Dermis microvascular lymphatic vessel endothelial cell (primary cell): ENCODE results near the gene CENPN. TPM values are rescaled to one million over a fixed set of nuclear protein-coding genes. Genes with fewer than 3 reads are reported as not detected.

Source experiments
- DNase-seq, 2 donors: peaks; one replicate each; pipeline versions ENCODE4 v3.0.0 to v3.0.0-alpha.2; 2010; ENCODE audit warnings: low read depth in 2 of 2
- total RNA-seq: library from RNA; depleted of rRNA; stranded (reverse); fragments of >200 nt; gene quantifications from 2 replicates; pipeline ENCODE4 v1.2.1, GENCODE V29; 2014

Gene CENPN
- total RNA-seq, 1 donor from 2014 or later = 45.1 TPM

GRCh38 chr16:81077076-81077940 lies 70.3 kb downstream of the CENPN start, which contains the start of gene C16orf46:
TSS of gene C16orf46 (minus strand) at chr16:81077238. CDS start at chr16:81063955, 13,283 bp downstream.
- peak; percentile 91 to 97 for DNase-seq

- DNase-seq = no peak
These were observed 73.2 kb downstream of the CENPN start for GRCh38 chr16:81080233-81080632.

- no peak for DNase-seq
These were observed 74.0 kb downstream of the CENPN start for GRCh38 chr16:81081014-81081413.

Other genes starting within 250 kb of the CENPN start
- 19.8 and 30.8 TPM in 2 replicates for gene CDYL2, start 202.6 kb upstream of the CENPN start, total RNA-seq
- gene CMC2, start 329 bp upstream of the CENPN start, total RNA-seq = 32.7 and 34.5 TPM in 2 replicates
- 22.7 and 34.0 TPM in 2 replicates for gene ATMIN, start 28.6 kb downstream of the CENPN start, total RNA-seq
- gene C16orf46, start 70.0 kb downstream of the CENPN start, total RNA-seq = 0.26 and 0.51 TPM in 2 replicates
- 9.0 and 18.0 TPM in 2 replicates for gene GCSH, start 89.2 kb downstream of the CENPN start, total RNA-seq
- under 0.01 TPM in 1 of 2 replicates, not detected in the other for gene BCO1, start 231.5 kb downstream of the CENPN start, total RNA-seq